Smooth muscle cell (in vitro differentiated cells): Measurements from ENCODE around the gene SYNE1. TPM values are rescaled to one million over a fixed set of nuclear protein-coding genes. Genes with fewer than 3 reads are reported as not detected.

Source experiments
- DNase-seq: peaks from one replicate; lab custom pipeline; 2025; ENCODE audit not compliant: unreplicated experiment; lab: John Stamatoyannopoulos, UW
- H2AFZ ChIP-seq: fragments of 200-600 bp; sonication (generic); 2 replicates; pipeline ENCODE4 v1.6.0; 2016; ENCODE audit warnings: antibody characterized with exemption, low read depth, mild to moderate bottlenecking
- H3F3A ChIP-seq: fragments of 200-600 bp; sonication (generic); 2 replicates; pipeline ENCODE4 v1.6.0; 2017; ENCODE audit warnings: antibody characterized with exemption, low read depth
- H3K27ac ChIP-seq: fragments of 200-600 bp; sonication (generic); 2 replicates; pipeline ENCODE4 v1.5.1; 2016; ENCODE audit warnings: low read depth, mild to moderate bottlenecking
- H3K27me3 ChIP-seq: fragments of 200-600 bp; sonication (generic); 2 replicates; pipeline ENCODE4 v1.6.1; 2016; ENCODE audit warnings: low read depth, mild to moderate bottlenecking
- H3K36me3 ChIP-seq: fragments of 200-600 bp; sonication (generic); 2 replicates; pipeline ENCODE4 v1.5.1; 2016; ENCODE audit warnings: low read depth
- H3K4me1 ChIP-seq: fragments of 200-600 bp; sonication (generic); 2 replicates; pipeline ENCODE4 v1.5.1; 2016; ENCODE audit warnings: low read depth
- H3K4me2 ChIP-seq: fragments of 200-600 bp; sonication (generic); 2 replicates; pipeline ENCODE4 v1.6.0; 2016; ENCODE audit warnings: mild to moderate bottlenecking
- H3K4me3 ChIP-seq: fragments of 200-600 bp; sonication (generic); 2 replicates; pipeline ENCODE4 v1.5.1; 2016; ENCODE audit warnings: mild to moderate bottlenecking
- H3K79me2 ChIP-seq: fragments of 200-600 bp; sonication (generic); 2 replicates; pipeline ENCODE4 v1.6.0; 2016; ENCODE audit warnings: low read depth, mild to moderate bottlenecking
- H3K9ac ChIP-seq: fragments of 200-600 bp; sonication (generic); 2 replicates; pipeline ENCODE4 v1.6.0; 2016; ENCODE audit warnings: low read depth
- H3K9me3 ChIP-seq: fragments of 200-600 bp; sonication (generic); replicated peaks from 2 replicates; pipeline ENCODE4 v1.5.1; 2016; ENCODE audit warnings: low read depth
- H4K20me1 ChIP-seq: fragments of 200-600 bp; sonication (generic); 2 replicates; pipeline ENCODE4 v1.6.0; 2016; ENCODE audit warnings: low read depth
- CTCF ChIP-seq: fragments of 200-600 bp; sonication (generic); IDR thresholded peaks from 2 replicates; pipeline ENCODE4 v1.5.1; 2017; ENCODE audit warnings: borderline replicate concordance, mild to moderate bottlenecking, antibody characterized with exemption; ENCODE audit not compliant: insufficient read depth, poor library complexity, severe bottlenecking
- whole genome bisulfite sequencing: methylation state at CpG from one replicate; pipeline ENCODE4 v1.1.7; 2016; ENCODE audit warnings: low lambda C conversion rate; 5-methylcytosine and 5-hydroxymethylcytosine counted together
- polyA plus RNA-seq: library from polyadenylated mRNA; unstranded; fragments of >200 nt; fragmentation: Nextera tagmentation; extraction: Ambion mirVana; gene quantifications from 2 replicates; pipeline ENCODE4 v1.2.1, GENCODE V29; 2016
- total RNA-seq: library from RNA; depleted of rRNA; stranded (reverse); fragments of >200 nt; gene quantifications from 2 replicates; pipeline ENCODE4 v1.2.3, GENCODE V29; 2014

The SYNE1 gene
- total and polyA plus RNA-seq, 2 experiments from 2014 or later = 18.2 to 56.2 TPM

- Histone ChIP-seq H4K20me1 (no peaks in the 10 kb centered on the region), H3K9ac (no peak overlapping the region), H3K4me1 (no peaks in the 10 kb centered on the region), H3K4me2 (no peak overlapping the region), H3K27me3 (no peaks in the 10 kb centered on the region), H3K36me3 (peaks cover 57% of the 10 kb centered on the region), H3K9me3 (no peaks in the 10 kb centered on the region), H2AFZ (no peak overlapping the region), H3K79me2 (no peaks in the 10 kb centered on the region), H3K4me3 (no peak overlapping the region), H3K27ac (no peak overlapping the region), H3F3A (no peaks in the 10 kb centered on the region)
- no peak for TF ChIP-seq CTCF
- 86% methylated on average over 8 of the region's 8 CpGs for WGBS
- no peak for DNase-seq
Observed at GRCh38 chr6:152209211-152209610, 428.0 kb downstream of the SYNE1 start.

- Histone ChIP-seq H4K20me1 (no peaks in the 10 kb centered on the region), H3K9ac (no peak overlapping the region), H3K4me1 (no peaks in the 10 kb centered on the region), H3K27ac (no peak overlapping the region), H2AFZ (no peak overlapping the region), H3K36me3 (peaks cover 53% of the 10 kb centered on the region), H3K4me3 (no peak overlapping the region), H3F3A (no peaks in the 10 kb centered on the region), H3K4me2 (no peak overlapping the region), H3K27me3 (no peaks in the 10 kb centered on the region), H3K79me2 (no peaks in the 10 kb centered on the region), H3K9me3 (no peaks in the 10 kb centered on the region)
- DNase-seq = no peak
- 93% methylated on average over 12 of the region's 12 CpGs for WGBS
- no peak for TF ChIP-seq CTCF
Observed at GRCh38 chr6:152207915-152208714, 429.0 kb downstream of the SYNE1 start.

- Histone ChIP-seq H3K4me3 (no peak overlapping the region), H3K27me3 (no peaks in the 10 kb centered on the region), H3F3A (no peaks in the 10 kb centered on the region), H3K9me3 (no peaks in the 10 kb centered on the region), H3K9ac (no peak overlapping the region), H3K36me3 (peaks cover 52% of the 10 kb centered on the region), H3K4me1 (no peaks in the 10 kb centered on the region), H3K27ac (no peak overlapping the region), H2AFZ (no peak overlapping the region), H3K4me2 (no peak overlapping the region), H3K79me2 (no peaks in the 10 kb centered on the region), H4K20me1 (no peaks in the 10 kb centered on the region)
- WGBS = 85% methylated on average over 18 of the region's 18 CpGs
- TF ChIP-seq CTCF = peak; percentile 49
- DNase-seq = no peak
Observed at GRCh38 chr6:152206072-152206818, 430.9 kb downstream of the SYNE1 start.
